Measurements from ENCODE around the gene S100P. TPM values are rescaled to one million over a fixed set of nuclear protein-coding genes. Genes with fewer than 3 reads are reported as not detected.

The S100P gene
- total RNA-seq, 4 donors from 2014 or later = 15.8 to 65.8 (median 51.8) TPM

DNA sequence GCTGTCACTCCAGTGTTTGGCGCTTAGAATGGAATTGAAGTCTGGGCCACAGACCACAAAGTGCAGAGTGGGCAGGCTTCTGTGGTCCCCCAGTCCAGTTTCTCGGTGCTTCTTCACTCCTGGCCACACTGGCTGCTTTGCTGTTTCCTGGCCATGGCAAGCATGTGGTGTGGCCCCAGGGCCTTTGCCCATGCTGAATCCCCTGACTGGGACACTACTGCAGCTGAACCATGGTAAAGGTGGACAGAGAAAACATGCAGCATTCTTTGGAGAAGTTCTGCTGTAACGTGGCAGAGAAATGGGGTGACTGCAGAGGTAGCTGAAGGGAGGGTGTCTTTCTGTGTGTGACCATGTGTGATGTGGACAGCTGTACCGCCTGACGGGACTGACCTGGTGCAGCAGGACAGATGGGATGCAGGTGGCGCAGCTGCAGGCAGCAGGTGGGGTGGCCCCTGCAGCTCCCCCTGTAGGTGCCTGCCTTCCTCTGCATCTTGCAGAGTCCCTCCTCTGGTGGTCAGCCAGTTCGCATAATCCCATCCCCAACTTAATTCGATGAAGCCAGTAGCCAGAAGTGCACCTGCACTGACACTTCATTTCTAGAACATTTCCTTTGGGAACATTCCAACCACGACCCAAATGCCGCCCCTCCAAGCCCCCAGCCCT is 13.2 kb upstream of the S100P start:
- H3K27me3 ChIP-seq = no peaks in the 10 kb centered on the region
- H3K9me3 ChIP-seq = no peaks in the 10 kb centered on the region
- H3K4me1 ChIP-seq = peaks cover 14 to 24% (median 19%) of the 10 kb centered on the region in 3 donors
- no peak overlapping the region for H3K27ac ChIP-seq
- no peak for DNase-seq
- 85 to 89% methylated on average over 7 to 10 of the region's 10 CpGs for WGBS, 2 donors
- no peak overlapping the region for H3K4me3 ChIP-seq
- intact Hi-C loops (cut with DNase I) = no loop called here
- peaks cover 0 to 22% (median 0%) of the 10 kb centered on the region in 3 donors for H3K36me3 ChIP-seq
- TF ChIP-seq, protein P1, sequence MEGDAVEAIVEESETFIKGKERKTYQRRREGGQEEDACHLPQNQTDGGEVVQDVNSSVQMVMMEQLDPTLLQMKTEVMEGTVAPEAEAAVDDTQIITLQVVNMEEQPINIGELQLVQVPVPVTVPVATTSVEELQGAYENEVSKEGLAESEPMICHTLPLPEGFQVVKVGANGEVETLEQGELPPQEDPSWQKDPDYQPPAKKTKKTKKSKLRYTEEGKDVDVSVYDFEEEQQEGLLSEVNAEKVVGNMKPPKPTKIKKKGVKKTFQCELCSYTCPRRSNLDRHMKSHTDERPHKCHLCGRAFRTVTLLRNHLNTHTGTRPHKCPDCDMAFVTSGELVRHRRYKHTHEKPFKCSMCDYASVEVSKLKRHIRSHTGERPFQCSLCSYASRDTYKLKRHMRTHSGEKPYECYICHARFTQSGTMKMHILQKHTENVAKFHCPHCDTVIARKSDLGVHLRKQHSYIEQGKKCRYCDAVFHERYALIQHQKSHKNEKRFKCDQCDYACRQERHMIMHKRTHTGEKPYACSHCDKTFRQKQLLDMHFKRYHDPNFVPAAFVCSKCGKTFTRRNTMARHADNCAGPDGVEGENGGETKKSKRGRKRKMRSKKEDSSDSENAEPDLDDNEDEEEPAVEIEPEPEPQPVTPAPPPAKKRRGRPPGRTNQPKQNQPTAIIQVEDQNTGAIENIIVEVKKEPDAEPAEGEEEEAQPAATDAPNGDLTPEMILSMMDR (IDR thresholded peaks at IDR 0.05) = no peak
- no peak for TF ChIP-seq POLR2A (IDR thresholded peaks at IDR 0.05)

- WGBS, 2 donors = no CpG with 5 or more reads among the region's 9 CpGs
- no peak overlapping the region for H3K27ac ChIP-seq
- peaks cover 0 to 15% (median 0%) of the 10 kb centered on the region in 3 donors for H3K36me3 ChIP-seq
- DNase-seq = no peak
- H3K27me3 ChIP-seq = no peaks in the 10 kb centered on the region
- no peaks in the 10 kb centered on the region for H3K9me3 ChIP-seq
- H3K4me3 ChIP-seq = no peak overlapping the region
- TF ChIP-seq, protein P1 (IDR thresholded peaks at IDR 0.05) = peak in 2 of 6 experiments; percentile 18 to 48
- no peak for TF ChIP-seq POLR2A (IDR thresholded peaks at IDR 0.05)
- intact Hi-C loops (cut with DNase I) = no loop called here
- H3K4me1 ChIP-seq = peaks cover 7 to 17% (median 12%) of the 10 kb centered on the region in 3 donors
Observed at GRCh38 chr4:6681191-6681590, 12.5 kb upstream of the S100P start.

DNA sequence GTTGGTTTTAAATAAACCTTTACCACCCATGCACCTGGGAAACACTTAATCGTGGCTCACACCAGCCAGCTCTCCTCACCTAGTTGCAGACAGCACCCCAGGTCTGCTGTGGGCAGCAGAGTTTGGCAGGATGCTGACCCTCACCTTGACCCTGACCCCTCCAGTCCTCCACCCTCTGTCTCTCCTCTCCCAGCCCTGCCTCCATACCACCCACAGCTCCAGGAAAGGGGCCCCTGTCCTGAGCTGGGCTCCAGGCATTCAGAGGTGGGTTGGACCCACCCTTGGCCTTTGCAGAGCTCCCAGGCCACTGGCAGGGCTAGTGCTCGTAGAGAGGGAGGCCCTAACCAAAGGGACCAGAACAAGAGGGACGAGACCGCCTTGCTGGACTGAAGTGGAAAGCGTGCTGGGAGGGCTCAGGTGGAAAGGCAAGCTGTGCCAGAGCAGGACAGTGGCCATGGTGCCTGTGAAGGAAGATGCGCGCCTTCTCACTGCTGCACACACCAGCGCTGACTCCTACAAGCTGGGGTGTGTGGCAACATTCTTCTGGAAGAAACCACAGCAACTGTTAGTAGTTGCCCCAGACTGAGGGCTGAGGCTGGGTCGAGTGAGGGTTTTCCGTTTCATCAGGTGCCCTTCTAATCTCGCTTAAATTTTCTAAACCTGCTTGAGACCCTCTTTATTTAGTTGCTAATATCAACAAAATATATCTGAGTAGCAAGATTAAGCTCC is 10.7 kb upstream of the S100P start:
- Histone ChIP-seq H3K27ac (no peak overlapping the region), H3K9me3 (no peaks in the 10 kb centered on the region), H3K4me3 (no peak overlapping the region), H3K27me3 (no peaks in the 10 kb centered on the region), H3K36me3 (no peaks in the 10 kb centered on the region), H3K4me1 (peaks cover 0 to 7% (median 2%) of the 10 kb centered on the region in 3 donors)
- 55 to 81% methylated on average over 5 to 10 of the region's 11 CpGs for WGBS, 2 donors
- intact Hi-C loops (cut with DNase I) = no loop called here
- DNase-seq = no peak
- TF ChIP-seq, protein P1 (IDR thresholded peaks at IDR 0.05) = no peak
- TF ChIP-seq POLR2A (IDR thresholded peaks at IDR 0.05) = no peak

DNA sequence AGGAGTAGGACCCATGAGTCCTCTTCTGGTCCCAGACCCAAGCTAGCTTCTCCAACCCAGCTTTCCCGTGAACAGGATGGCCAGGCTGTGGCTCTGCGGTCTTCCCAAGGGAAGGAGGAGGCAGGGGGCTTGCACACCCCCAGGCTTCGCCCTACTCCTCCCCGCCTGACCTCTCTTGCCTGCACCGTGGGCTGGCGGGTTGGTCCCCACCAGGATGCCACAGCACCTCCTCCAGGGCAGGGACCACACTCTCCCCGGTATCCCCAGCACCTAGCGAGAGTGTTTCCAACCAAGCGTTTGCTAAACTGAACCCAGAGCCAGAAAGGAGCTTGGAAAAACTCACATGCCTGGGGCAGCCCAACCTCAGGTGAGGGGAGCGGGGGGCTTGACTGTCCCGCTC is 9.0 kb upstream of the S100P start:
- TF ChIP-seq, protein P1 (IDR thresholded peaks at IDR 0.05) = no peak
- Histone ChIP-seq H3K27me3 (no peaks in the 10 kb centered on the region), H3K36me3 (no peaks in the 10 kb centered on the region), H3K27ac (no peak overlapping the region), H3K4me1 (peaks cover 10 to 23% (median 17%) of the 10 kb centered on the region in 3 donors), H3K9me3 (no peaks in the 10 kb centered on the region), H3K4me3 (no peak overlapping the region)
- no peak for DNase-seq
- WGBS, 2 donors = 94 to 100% methylated on average over 2 to 3 of the region's 11 CpGs
- intact Hi-C loops (cut with DNase I) = no loop called here

GRCh38 chr4:6686104-6686787 is 7.4 kb upstream of the S100P start:
- intact Hi-C loops (cut with DNase I) = no loop called here
- no peak for TF ChIP-seq POLR2A (IDR thresholded peaks at IDR 0.05)
- TF ChIP-seq, protein P1 (IDR thresholded peaks at IDR 0.05) = no peak
- Histone ChIP-seq H3K4me3 (no peak overlapping the region), H3K27ac (no peak overlapping the region), H3K27me3 (no peaks in the 10 kb centered on the region), H3K4me1 (peaks cover 10 to 36% (median 22%) of the 10 kb centered on the region in 3 donors), H3K9me3 (no peaks in the 10 kb centered on the region), H3K36me3 (no peaks in the 10 kb centered on the region)
- no peak for DNase-seq
- WGBS, 2 donors = 54 to 74% methylated on average over 3 to 4 of the region's 4 CpGs
